ENCODE results near the gene LRP11. TPM values are rescaled to one million over a fixed set of nuclear protein-coding genes. Genes with fewer than 3 reads are reported as not detected.
"Not testable (repeated sequence)": the region's sequence is repeated elsewhere in the genome, so short reads cannot be mapped to it uniquely, and the experiment has no call there.

LRP11 gene
- 1 to 10 TPM; 5.1 TPM for total RNA-seq

- POLR2A ChIA-PET = no interaction called here
- CTCF ChIA-PET = interaction anchor here (0.8 to 1.4 kb wide), 5 partner anchors 9 to 116 kb away, joined by 3 to 4 read pairs (median 3); no protein-coding TSS in a partner anchor
- Mint-ChIP-seq H3K27ac (peak within 1 kb of the TSS; percentile 16), H3K9me3 (ENCODE audit: low read depth) (no peaks in the 10 kb centered on the region), H3K27me3 (peaks cover 9% of the 10 kb centered on the region), H3K4me1 (peaks cover 10% of the 10 kb centered on the region), H3K36me3 (ENCODE audit: low read depth) (no peaks in the 10 kb centered on the region), H3K4me3 (peak within 1 kb of the TSS; percentile 68)
- ATAC-seq = peak; percentile 88
- peak; percentile 91 for DNase-seq
- intact Hi-C loops (cut with DNase I, micrococcal nuclease) = loop anchor here (1.0 to 10.0 kb wide), 10 partner anchors 59 to 318 kb away; partner anchors contain the start of genes RAET1G (in 2 of the 2), GINM1 (in 1 of the 2), KATNA1 (in 1 of the 2) and LATS1 (in 1 of the 2)
Observed at GRCh38 chr6:149863698-149864577, at the start of gene LRP11. Gene LRP11 (minus strand): TSS chr6:149864359. CDS start chr6:149864020, 339 bp downstream.

- POLR2A ChIA-PET = interaction anchor here (0.6 kb wide), 1 partner anchor 26 kb away, joined by 3 read pairs; no protein-coding TSS in a partner anchor
- intact Hi-C loops (cut with DNase I, micrococcal nuclease) = no loop called here
- no peak for ATAC-seq
- Mint-ChIP-seq H3K27ac (no peak overlapping the region), H3K9me3 (ENCODE audit: low read depth) (peaks cover 3% of the 10 kb centered on the region), H3K4me1 (peaks cover 2% of the 10 kb centered on the region), H3K36me3 (ENCODE audit: low read depth) (no peaks in the 10 kb centered on the region), H3K27me3 (peaks cover 10% of the 10 kb centered on the region), H3K4me3 (no peak overlapping the region)
- CTCF ChIA-PET = interaction anchor here (1.3 kb wide), 1 partner anchor 11 kb away, joined by 5 read pairs; no protein-coding TSS in a partner anchor
- DNase-seq = no peak
Observed at GRCh38 chr6:149913540-149914240, 49.5 kb upstream of the LRP11 start.

GRCh38 chr6:149913085-149913484 lies 48.9 kb upstream of the LRP11 start:
- Mint-ChIP-seq H3K9me3 (ENCODE audit: low read depth) (peaks cover 7% of the 10 kb centered on the region), H3K27ac (no peak overlapping the region), H3K4me3 (no peak overlapping the region), H3K27me3 (peaks cover 10% of the 10 kb centered on the region), H3K4me1 (peaks cover 2% of the 10 kb centered on the region), H3K36me3 (ENCODE audit: low read depth) (peaks cover under 1% of the 10 kb centered on the region)
- ChIA-PET CTCF (no interaction called here), POLR2A (no interaction called here)
- intact Hi-C loops (cut with DNase I, micrococcal nuclease) = no loop called here
- DNase-seq (no peak), ATAC-seq (no peak)

GRCh38 chr6:149912680-149913079 lies 48.5 kb upstream of the LRP11 start:
- DNase-seq; ATAC-seq; H3K4me1 Mint-ChIP-seq; H3K36me3 Mint-ChIP-seq (ENCODE audit: low read depth); H3K4me3 Mint-ChIP-seq; CTCF ChIA-PET; POLR2A ChIA-PET; H3K27ac Mint-ChIP-seq; intact Hi-C loops (cut with DNase I, micrococcal nuclease): not testable (repeated sequence)
- H3K9me3 Mint-ChIP-seq (ENCODE audit: low read depth) = peaks cover 11% of the 10 kb centered on the region
- H3K27me3 Mint-ChIP-seq = peaks cover 10% of the 10 kb centered on the region

DNA sequence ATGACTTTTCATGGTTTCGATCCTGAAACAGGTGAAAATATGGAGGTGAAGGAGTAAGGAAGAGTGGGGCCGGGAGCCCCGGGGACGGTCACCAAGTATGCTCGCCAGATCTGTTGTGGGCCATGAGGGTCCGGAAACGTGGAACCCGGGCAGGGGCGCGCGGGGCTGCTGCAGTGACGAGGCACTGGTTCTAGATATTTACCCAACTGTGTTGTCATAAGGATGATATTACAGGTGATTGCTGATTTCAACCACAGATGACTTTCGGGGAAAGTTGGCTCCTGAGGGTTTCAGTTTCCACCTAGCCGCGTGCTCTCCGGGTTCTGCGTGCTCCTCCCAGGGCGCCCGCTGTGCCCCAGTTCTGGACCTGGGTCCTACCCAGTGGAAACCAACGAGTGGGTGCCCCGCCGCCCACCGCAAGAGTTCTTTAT lies 46.6 kb upstream of the LRP11 start:
- no peak for ATAC-seq
- Mint-ChIP-seq H3K36me3 (ENCODE audit: low read depth) (peaks cover 3% of the 10 kb centered on the region), H3K4me3 (no peak overlapping the region), H3K4me1 (no peaks in the 10 kb centered on the region), H3K9me3 (ENCODE audit: low read depth) (peaks cover 13% of the 10 kb centered on the region), H3K27me3 (peaks cover 8% of the 10 kb centered on the region), H3K27ac (no peak overlapping the region)
- ChIA-PET CTCF (no interaction called here), POLR2A (no interaction called here)
- intact Hi-C loops (cut with DNase I, micrococcal nuclease) = no loop called here
- DNase-seq = no peak

DNA sequence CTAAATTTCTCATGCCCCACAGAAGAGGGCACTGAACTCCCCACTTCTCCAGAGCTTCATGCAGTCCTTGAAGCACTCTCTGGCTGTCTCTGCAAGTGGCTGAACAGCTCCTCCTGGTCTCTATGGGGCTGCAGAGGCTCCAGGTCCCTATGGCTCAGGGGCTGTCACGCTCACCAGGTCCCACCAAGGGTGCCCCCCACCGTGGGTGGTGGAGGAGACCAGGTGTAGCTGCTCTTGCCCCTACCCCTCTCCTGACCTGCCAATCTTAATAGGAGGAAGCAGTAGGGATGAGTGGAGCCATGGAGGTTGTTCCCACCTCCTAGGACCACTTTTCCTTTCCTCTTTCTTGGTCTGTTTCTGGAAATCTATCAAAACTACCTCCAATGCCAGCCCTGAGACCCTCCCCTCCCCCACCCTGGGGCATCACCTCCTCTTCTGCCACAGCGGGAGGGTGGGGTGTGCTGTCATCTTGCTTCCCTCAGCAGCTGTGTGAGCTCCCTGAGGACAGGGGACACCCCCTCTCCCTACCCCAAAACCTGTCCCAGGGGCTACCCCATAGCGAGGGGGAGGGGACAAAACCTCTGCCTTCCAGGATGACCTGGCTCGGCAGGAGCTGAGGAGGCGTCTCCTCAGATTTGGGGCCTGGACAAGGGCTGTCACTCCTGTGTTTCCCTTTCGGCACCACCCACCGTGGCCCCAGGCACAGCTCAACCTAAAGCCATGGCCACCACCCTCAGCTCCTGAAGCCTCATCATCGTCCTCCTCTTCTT lies 45.7 kb upstream of the LRP11 start:
- Mint-ChIP-seq H3K4me1 (no peaks in the 10 kb centered on the region), H3K27me3 (peaks cover 8% of the 10 kb centered on the region), H3K27ac (no peak overlapping the region), H3K4me3 (no peak overlapping the region), H3K9me3 (ENCODE audit: low read depth) (peaks cover 13% of the 10 kb centered on the region), H3K36me3 (ENCODE audit: low read depth) (peaks cover 3% of the 10 kb centered on the region)
- POLR2A ChIA-PET = no interaction called here
- ATAC-seq (no peak), DNase-seq (no peak)
- CTCF ChIA-PET = no interaction called here
- intact Hi-C loops (cut with DNase I, micrococcal nuclease) = no loop called here

- H3K36me3 Mint-ChIP-seq (ENCODE audit: low read depth); H3K4me3 Mint-ChIP-seq; intact Hi-C loops (cut with DNase I, micrococcal nuclease); POLR2A ChIA-PET; H3K4me1 Mint-ChIP-seq; H3K27me3 Mint-ChIP-seq; ATAC-seq; H3K27ac Mint-ChIP-seq; DNase-seq: not testable (repeated sequence)
- H3K9me3 Mint-ChIP-seq (ENCODE audit: low read depth) = peaks cover 13% of the 10 kb centered on the region
- CTCF ChIA-PET = interaction anchor here (0.6 kb wide), 1 partner anchor 70 kb away, joined by 3 read pairs; no protein-coding TSS in a partner anchor
Observed at GRCh38 chr6:149908480-149908879, 44.3 kb upstream of the LRP11 start.

- H3K4me3 Mint-ChIP-seq = no peak overlapping the region
- CTCF ChIA-PET = no interaction called here
- ATAC-seq (no peak), DNase-seq (no peak)
- intact Hi-C loops (cut with DNase I, micrococcal nuclease) = no loop called here
- H3K27ac Mint-ChIP-seq = no peak overlapping the region
- peaks cover 6% of the 10 kb centered on the region for H3K27me3 Mint-ChIP-seq
- H3K36me3 Mint-ChIP-seq (ENCODE audit: low read depth) = peaks cover 3% of the 10 kb centered on the region
- POLR2A ChIA-PET = no interaction called here
- peaks cover 13% of the 10 kb centered on the region for H3K9me3 Mint-ChIP-seq (ENCODE audit: low read depth)
- H3K4me1 Mint-ChIP-seq = no peaks in the 10 kb centered on the region
Observed at GRCh38 chr6:149907317-149907716, 43.2 kb upstream of the LRP11 start.

DNA sequence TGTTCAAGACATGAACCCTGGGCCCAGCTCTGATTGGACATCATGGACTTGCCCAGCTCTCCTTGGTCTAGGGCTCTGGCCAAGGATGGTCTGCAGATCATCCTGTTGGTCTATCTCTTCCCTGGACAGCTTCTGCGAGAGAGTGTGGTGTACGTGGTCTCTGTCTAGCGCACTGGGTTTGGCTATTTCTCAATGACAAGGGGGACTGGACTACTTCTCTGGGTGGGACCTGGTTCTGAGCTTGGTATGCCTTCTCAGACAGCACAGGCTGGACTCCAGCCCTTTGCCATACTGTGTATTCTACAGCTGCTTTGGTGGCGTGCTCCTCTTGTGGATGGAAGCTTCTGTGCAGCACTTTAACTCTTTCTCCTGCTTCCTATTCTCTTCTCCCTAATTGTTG lies 42.2 kb upstream of the LRP11 start:
- intact Hi-C loops (cut with DNase I, micrococcal nuclease) = no loop called here
- peaks cover 13% of the 10 kb centered on the region for H3K9me3 Mint-ChIP-seq (ENCODE audit: low read depth)

GRCh38 chr6:149905911-149906371 lies 41.8 kb upstream of the LRP11 start:
- no peak overlapping the region for H3K27ac Mint-ChIP-seq
- no peak overlapping the region for H3K4me3 Mint-ChIP-seq
- ChIA-PET CTCF (interaction anchor here (1.2 to 1.6 kb wide), 3 partner anchors 14 to 165 kb away, joined by 3 to 6 read pairs (median 4); no protein-coding TSS in a partner anchor), POLR2A (interaction anchor here (0.7 to 1.0 kb wide), 2 partner anchors 20 to 366 kb away, joined by 3 read pairs; no protein-coding TSS in a partner anchor)
- peaks cover 6% of the 10 kb centered on the region for H3K27me3 Mint-ChIP-seq
- H3K9me3 Mint-ChIP-seq (ENCODE audit: low read depth) = peaks cover 13% of the 10 kb centered on the region
- intact Hi-C loops (cut with DNase I, micrococcal nuclease) = no loop called here
- DNase-seq = no peak
- H3K4me1 Mint-ChIP-seq = no peaks in the 10 kb centered on the region
- ATAC-seq = no peak
- peaks cover 3% of the 10 kb centered on the region for H3K36me3 Mint-ChIP-seq (ENCODE audit: low read depth)

More for the DNA sequence above, 42.2 kb upstream of the LRP11 start:
- ATAC-seq (no peak), DNase-seq (no peak)
- POLR2A ChIA-PET = interaction anchor here (1.0 kb wide), 1 partner anchor 21 kb away, joined by 3 read pairs; no protein-coding TSS in a partner anchor
- H3K27ac Mint-ChIP-seq = no peak overlapping the region
- CTCF ChIA-PET = interaction anchor here (1.2 to 1.6 kb wide), 2 partner anchors 14 to 110 kb away, joined by 3 to 4 read pairs; no protein-coding TSS in a partner anchor
- no peak overlapping the region for H3K4me3 Mint-ChIP-seq
- H3K36me3 Mint-ChIP-seq (ENCODE audit: low read depth) = peaks cover 3% of the 10 kb centered on the region
- no peaks in the 10 kb centered on the region for H3K4me1 Mint-ChIP-seq
- peaks cover 8% of the 10 kb centered on the region for H3K27me3 Mint-ChIP-seq
